HEK293 (cell line): ENCODE measurements around the gene TAF11L9.
"Not testable (repeated sequence)": the region's sequence is repeated elsewhere in the genome, so short reads cannot be mapped to it uniquely, and the experiment has no call there.

Experiments used
- CTCF ChIA-PET: fragments of 350-600 bp; formaldehyde crosslinking; extraction: SDS; loops from one replicate; lab custom pipeline; 2021; ENCODE audit warnings: antibody characterized with exemption; lab: Yijun Ruan, JAX
- POLR2A ChIA-PET: fragments of 300-600 bp; formaldehyde crosslinking; extraction: SDS; loops from one replicate; lab custom pipeline; 2020; ENCODE audit warnings: antibody characterized with exemption, inconsistent platforms; lab: Yijun Ruan, JAX
- H3K27ac ChIP-seq: fragments of 200-500 bp; sonication (Bioruptor generic); 2 replicates; pipeline ENCODE4 v1.5.1; 2014; ENCODE audit warnings: low read depth, low read length, control low read depth, inconsistent platforms; ENCODE audit errors: extremely low read depth
- H3K36me3 ChIP-seq, 2 experiments: fragments of 200-500 bp in 1 of 2; sonication (Bioruptor generic) in 1 of 2; 1 replicate in 1 of 2; 2 replicates in 1 of 2; pipeline ENCODE4 v1.5.1; 2014 to 2017; ENCODE audit warnings: inconsistent platforms in 2 of 2, low read length in 2 of 2; ENCODE audit not compliant: control insufficient read depth in 2 of 2, insufficient read depth in 1 of 2
- H3K4me1 ChIP-seq: fragments of 200-500 bp; sonication (Bioruptor generic); 2 replicates; pipeline ENCODE4 v1.5.1; 2014; ENCODE audit warnings: mild to moderate bottlenecking, low read length, inconsistent platforms; ENCODE audit not compliant: control insufficient read depth, insufficient read depth
- H3K4me3 ChIP-seq: 2 replicates; pipeline ENCODE4 v1.5.1; 2011; ENCODE audit warnings: low read depth, mild to moderate bottlenecking, control low read depth, low read length, moderate library complexity
- H3K9me3 ChIP-seq: fragments of 200-500 bp; sonication (Bioruptor generic); 2 replicates; pipeline ENCODE4 v1.5.1; 2014; ENCODE audit warnings: low read depth, low read length, inconsistent platforms; ENCODE audit not compliant: control insufficient read depth, insufficient read depth
- IKZF3 ChIP-seq: fragments of 450-650 bp; IDR thresholded peaks from 2 replicates; pipeline ENCODE4 v1.5.0; 2018; ENCODE audit warnings: missing biosample characterization, mild to moderate bottlenecking, missing genetic modification characterization, moderate library complexity
- REPIN1 ChIP-seq: fragments of 450-650 bp; formaldehyde crosslinking; IDR thresholded peaks from 2 replicates; pipeline ENCODE4 v1.5.1; 2017; ENCODE audit warnings: missing biosample characterization, missing genetic modification characterization, low read depth
- ZNF133 ChIP-seq: fragments of 450-650 bp; formaldehyde crosslinking; IDR thresholded peaks from 2 replicates; pipeline ENCODE4 v1.5.1; 2016; ENCODE audit warnings: missing biosample characterization, missing genetic modification characterization
- ZNF157 ChIP-seq: fragments of 450-650 bp; formaldehyde crosslinking; IDR thresholded peaks from 2 replicates; pipeline ENCODE4 v1.5.1; 2016; ENCODE audit warnings: missing biosample characterization, missing genetic modification characterization
- ZNF169 ChIP-seq: fragments of 450-650 bp; formaldehyde crosslinking; IDR thresholded peaks from 2 replicates; pipeline ENCODE4 v1.5.1; 2016; ENCODE audit warnings: missing biosample characterization, missing genetic modification characterization
- ZNF266 ChIP-seq: fragments of 450-650 bp; formaldehyde crosslinking; IDR thresholded peaks from 2 replicates; pipeline ENCODE4 v1.5.1; 2016; ENCODE audit warnings: missing biosample characterization, missing genetic modification characterization, low read depth
- ZNF335 ChIP-seq: fragments of 450-650 bp; formaldehyde crosslinking; conservative IDR thresholded peaks from 2 replicates; pipeline ENCODE4 v1.5.1; 2016; ENCODE audit warnings: missing biosample characterization, missing genetic modification characterization
- ZNF529 ChIP-seq: fragments of 450-650 bp; formaldehyde crosslinking; IDR thresholded peaks from 2 replicates; pipeline ENCODE4 v1.5.1; 2017; ENCODE audit warnings: missing genetic modification characterization, missing biosample characterization; ENCODE audit not compliant: insufficient replicate concordance
- ZNF629 ChIP-seq: fragments of 450-650 bp; formaldehyde crosslinking; IDR thresholded peaks from 2 replicates; pipeline ENCODE4 v1.5.1; 2017; ENCODE audit warnings: missing biosample characterization, missing genetic modification characterization
- ZNF658 ChIP-seq: fragments of 450-650 bp; formaldehyde crosslinking; IDR thresholded peaks from 2 replicates; pipeline ENCODE4; 2016; ENCODE audit warnings: missing biosample characterization, missing genetic modification characterization
- ZNF701 ChIP-seq: fragments of 450-650 bp; formaldehyde crosslinking; IDR thresholded peaks from 2 replicates; pipeline ENCODE4 v1.5.1; 2016; ENCODE audit warnings: missing biosample characterization, missing genetic modification characterization
- TF ChIP-seq, protein P1 (sequence below): fragments of 450-650 bp; formaldehyde crosslinking; IDR thresholded peaks from 2 replicates; pipeline ENCODE4 v1.5.1; 2016; ENCODE audit warnings: missing biosample characterization, missing genetic modification characterization
- TF ChIP-seq, protein P2 (sequence below): fragments of 450-650 bp; formaldehyde crosslinking; IDR thresholded peaks from 2 replicates; pipeline ENCODE4 v1.5.1; 2016; ENCODE audit warnings: missing biosample characterization, missing genetic modification characterization
- TF ChIP-seq, protein P3 (sequence below): fragments of 450-650 bp; formaldehyde crosslinking; IDR thresholded peaks from 2 replicates; pipeline ENCODE4 v1.5.1; 2016; ENCODE audit warnings: missing biosample characterization, missing genetic modification characterization

The TAF11L9 gene

DNA sequence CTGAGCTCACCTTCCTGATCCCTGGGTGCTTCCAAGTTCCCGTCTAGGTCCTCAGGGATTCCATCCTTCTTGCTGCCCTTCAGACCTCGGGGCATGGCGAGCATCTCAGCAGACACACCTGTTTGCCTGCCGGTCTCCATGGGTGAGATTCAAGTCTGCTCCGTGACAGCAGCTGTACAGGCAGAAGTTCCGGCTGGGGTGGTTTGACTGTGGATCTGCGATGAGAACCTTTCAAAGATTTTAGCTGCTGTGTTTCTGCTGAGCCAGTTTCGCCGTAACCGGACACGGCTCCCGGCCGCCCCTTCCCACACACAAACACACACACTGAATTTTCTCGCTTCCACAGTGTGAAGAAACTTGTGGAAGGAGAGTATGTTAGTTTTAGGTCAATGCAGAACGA is at the start of gene TAF11L9:
TSS of gene TAF11L9 (minus strand) at position 140 of the 400 bp plus-strand sequence.
- H3K9me3 ChIP-seq, H3K4me1 ChIP-seq, H3K36me3 ChIP-seq, POLR2A ChIA-PET, CTCF ChIA-PET, H3K27ac ChIP-seq, H3K4me3 ChIP-seq: not testable (repeated sequence)

DNA sequence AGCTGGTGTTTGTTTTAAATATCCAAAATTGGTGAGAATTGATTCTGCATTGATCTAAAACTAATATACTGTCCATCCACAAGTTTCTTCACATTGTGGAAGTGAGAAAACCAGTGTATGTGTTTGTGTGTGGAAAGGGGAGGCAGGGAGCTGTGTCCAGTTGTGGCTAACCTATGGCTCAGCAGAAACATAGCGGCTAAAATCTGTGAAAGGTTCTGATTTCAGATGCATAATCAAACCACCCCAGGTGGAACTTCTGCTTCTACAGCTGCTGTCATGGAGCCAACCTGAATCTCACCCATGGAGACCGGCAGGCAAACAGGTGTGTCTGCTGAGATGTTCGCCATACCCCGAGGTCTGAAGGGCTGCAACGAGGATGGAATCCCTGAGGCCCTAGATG is 40.0 kb upstream of the TAF11L9 start, which contains the start of gene TAF11L14:
TSS of gene TAF11L14 (plus strand) at position 301 of the 400 bp plus-strand sequence.
- ChIA-PET POLR2A (no interaction called here), CTCF (no interaction called here)
- Histone ChIP-seq H3K9me3 (no peaks in the 10 kb centered on the region), H3K4me1 (no peaks in the 10 kb centered on the region), H3K36me3 (no peaks in the 10 kb centered on the region), H3K27ac (no peak within 1 kb of the TSS), H3K4me3 (no peak within 1 kb of the TSS)
- TF ChIP-seq ZNF529, result no peak
- no peak for TF ChIP-seq ZNF335 (tag by site-specific recombination)
- TF ChIP-seq IKZF3 (tag by site-specific recombination), result no peak
- TF ChIP-seq ZNF658, result no peak
- TF ChIP-seq REPIN1 (tag by site-specific recombination), result no peak
- TF ChIP-seq ZNF629, result no peak
- no peak for TF ChIP-seq ZNF133 (tag by site-specific recombination)
- TF ChIP-seq, protein P1, sequence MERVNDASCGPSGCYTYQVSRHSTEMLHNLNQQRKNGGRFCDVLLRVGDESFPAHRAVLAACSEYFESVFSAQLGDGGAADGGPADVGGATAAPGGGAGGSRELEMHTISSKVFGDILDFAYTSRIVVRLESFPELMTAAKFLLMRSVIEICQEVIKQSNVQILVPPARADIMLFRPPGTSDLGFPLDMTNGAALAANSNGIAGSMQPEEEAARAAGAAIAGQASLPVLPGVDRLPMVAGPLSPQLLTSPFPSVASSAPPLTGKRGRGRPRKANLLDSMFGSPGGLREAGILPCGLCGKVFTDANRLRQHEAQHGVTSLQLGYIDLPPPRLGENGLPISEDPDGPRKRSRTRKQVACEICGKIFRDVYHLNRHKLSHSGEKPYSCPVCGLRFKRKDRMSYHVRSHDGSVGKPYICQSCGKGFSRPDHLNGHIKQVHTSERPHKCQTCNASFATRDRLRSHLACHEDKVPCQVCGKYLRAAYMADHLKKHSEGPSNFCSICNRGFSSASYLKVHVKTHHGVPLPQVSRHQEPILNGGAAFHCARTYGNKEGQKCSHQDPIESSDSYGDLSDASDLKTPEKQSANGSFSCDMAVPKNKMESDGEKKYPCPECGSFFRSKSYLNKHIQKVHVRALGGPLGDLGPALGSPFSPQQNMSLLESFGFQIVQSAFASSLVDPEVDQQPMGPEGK (tag by site-specific recombination), result no peak
- TF ChIP-seq ZNF169 (tag by site-specific recombination), result no peak
- no peak for TF ChIP-seq ZNF157 (tag by site-specific recombination)
- no peak for TF ChIP-seq ZNF266
- TF ChIP-seq, protein P2, sequence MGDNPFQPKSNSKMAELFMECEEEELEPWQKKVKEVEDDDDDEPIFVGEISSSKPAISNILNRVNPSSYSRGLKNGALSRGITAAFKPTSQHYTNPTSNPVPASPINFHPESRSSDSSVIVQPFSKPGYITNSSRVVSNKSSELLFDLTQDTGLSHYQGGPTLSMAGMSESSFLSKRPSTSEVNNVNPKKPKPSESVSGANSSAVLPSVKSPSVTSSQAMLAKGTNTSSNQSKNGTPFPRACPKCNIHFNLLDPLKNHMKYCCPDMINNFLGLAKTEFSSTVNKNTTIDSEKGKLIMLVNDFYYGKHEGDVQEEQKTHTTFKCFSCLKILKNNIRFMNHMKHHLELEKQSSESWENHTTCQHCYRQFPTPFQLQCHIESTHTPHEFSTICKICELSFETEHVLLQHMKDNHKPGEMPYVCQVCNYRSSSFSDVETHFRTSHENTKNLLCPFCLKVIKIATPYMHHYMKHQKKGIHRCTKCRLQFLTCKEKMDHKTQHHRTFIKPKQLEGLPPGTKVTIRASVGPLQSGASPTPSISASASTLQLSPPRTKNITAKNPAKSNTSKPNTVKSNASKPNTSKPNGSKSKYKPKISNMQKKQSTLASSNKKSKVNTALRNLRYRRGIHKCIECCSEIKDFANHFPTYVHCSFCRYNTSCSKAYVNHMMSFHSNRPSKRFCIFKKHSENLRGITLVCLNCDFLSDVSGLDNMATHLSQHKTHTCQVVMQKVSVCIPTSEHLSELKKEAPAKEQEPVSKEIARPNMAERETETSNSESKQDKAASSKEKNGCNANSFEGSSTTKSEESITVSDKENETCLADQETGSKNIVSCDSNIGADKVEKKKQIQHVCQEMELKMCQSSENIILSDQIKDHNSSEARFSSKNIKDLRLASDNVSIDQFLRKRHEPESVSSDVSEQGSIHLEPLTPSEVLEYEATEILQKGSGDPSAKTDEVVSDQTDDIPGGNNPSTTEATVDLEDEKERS (tag by site-specific recombination), result no peak
- TF ChIP-seq, protein P3, sequence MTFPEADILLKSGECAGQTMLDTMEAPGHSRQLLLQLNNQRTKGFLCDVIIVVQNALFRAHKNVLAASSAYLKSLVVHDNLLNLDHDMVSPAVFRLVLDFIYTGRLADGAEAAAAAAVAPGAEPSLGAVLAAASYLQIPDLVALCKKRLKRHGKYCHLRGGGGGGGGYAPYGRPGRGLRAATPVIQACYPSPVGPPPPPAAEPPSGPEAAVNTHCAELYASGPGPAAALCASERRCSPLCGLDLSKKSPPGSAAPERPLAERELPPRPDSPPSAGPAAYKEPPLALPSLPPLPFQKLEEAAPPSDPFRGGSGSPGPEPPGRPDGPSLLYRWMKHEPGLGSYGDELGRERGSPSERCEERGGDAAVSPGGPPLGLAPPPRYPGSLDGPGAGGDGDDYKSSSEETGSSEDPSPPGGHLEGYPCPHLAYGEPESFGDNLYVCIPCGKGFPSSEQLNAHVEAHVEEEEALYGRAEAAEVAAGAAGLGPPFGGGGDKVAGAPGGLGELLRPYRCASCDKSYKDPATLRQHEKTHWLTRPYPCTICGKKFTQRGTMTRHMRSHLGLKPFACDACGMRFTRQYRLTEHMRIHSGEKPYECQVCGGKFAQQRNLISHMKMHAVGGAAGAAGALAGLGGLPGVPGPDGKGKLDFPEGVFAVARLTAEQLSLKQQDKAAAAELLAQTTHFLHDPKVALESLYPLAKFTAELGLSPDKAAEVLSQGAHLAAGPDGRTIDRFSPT (tag by site-specific recombination), result no peak
- no peak for TF ChIP-seq ZNF701 (tag by site-specific recombination)

DNA sequence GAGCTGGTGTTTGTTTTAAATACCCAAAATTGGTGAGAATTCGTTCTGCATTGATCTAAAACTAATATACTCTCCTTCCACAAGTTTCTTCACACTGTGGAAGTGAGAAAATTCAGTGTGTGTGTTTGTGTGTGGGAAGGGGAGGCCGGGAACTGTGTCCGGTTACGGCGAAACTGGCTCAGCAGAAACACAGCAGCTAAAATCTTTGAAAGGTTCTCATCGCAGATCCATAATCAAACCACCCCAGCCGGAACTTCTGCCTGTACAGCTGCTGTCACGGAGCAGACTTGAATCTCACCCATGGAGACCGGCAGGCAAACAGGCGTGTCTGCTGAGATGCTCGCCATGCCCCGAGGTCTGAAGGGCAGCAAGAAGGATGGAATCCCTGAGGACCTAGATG is 37.6 kb upstream of the TAF11L9 start, which contains the start of gene TAF11L13:
TSS of gene TAF11L13 (plus strand) at position 301 of the 400 bp plus-strand sequence.
- H3K4me1 ChIP-seq, H3K36me3 ChIP-seq, H3K4me3 ChIP-seq, H3K27ac ChIP-seq, CTCF ChIA-PET, POLR2A ChIA-PET, H3K9me3 ChIP-seq: not testable (repeated sequence)
